ENCODE results near the gene PPFIBP2.

Gene PPFIBP2

DNA sequence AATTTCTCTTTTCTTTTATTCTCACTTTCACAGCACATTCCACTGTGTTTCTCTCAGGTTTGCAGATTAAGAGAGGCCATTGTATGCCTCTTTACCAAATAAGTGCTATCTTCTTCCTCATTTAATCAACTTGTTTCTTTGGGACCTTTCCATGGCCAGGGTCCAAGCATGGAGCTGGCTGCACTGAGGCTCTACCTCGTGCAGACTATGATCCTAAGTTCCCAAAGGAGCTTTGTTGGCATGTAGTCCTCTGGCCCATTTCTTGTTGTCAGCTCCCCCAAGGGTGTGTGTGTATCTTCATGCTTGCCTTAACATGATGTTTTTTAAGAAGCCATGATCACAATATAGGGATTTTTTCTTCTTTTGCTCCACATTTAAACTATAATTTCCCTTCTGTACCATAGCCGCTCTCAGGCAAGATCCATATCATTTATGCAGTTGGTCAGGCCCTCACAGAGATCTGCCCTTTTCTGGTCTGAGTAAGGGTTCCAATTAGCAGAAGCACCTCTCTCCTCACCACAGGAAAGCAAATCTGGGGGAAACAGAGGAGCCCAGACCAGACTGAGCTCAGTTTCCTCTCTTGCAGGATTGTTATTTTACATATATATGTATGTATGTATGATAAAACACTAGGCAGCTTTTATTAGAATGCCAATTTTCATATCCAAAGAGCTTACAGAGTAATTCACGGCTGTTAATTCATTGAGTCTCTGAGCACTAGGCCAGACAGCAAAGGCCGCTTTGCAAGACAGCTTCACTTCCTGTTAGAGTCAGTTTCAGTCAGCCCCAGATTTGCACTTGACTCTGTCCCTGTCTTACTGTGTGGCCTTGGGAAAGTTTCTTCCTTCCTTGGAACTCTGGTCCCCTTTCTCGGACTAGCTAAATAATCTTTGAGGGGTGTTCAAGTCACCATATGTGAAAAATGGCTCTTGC lies 125.2 kb downstream of the PPFIBP2 start:
- TF ChIP-seq, protein P1, sequence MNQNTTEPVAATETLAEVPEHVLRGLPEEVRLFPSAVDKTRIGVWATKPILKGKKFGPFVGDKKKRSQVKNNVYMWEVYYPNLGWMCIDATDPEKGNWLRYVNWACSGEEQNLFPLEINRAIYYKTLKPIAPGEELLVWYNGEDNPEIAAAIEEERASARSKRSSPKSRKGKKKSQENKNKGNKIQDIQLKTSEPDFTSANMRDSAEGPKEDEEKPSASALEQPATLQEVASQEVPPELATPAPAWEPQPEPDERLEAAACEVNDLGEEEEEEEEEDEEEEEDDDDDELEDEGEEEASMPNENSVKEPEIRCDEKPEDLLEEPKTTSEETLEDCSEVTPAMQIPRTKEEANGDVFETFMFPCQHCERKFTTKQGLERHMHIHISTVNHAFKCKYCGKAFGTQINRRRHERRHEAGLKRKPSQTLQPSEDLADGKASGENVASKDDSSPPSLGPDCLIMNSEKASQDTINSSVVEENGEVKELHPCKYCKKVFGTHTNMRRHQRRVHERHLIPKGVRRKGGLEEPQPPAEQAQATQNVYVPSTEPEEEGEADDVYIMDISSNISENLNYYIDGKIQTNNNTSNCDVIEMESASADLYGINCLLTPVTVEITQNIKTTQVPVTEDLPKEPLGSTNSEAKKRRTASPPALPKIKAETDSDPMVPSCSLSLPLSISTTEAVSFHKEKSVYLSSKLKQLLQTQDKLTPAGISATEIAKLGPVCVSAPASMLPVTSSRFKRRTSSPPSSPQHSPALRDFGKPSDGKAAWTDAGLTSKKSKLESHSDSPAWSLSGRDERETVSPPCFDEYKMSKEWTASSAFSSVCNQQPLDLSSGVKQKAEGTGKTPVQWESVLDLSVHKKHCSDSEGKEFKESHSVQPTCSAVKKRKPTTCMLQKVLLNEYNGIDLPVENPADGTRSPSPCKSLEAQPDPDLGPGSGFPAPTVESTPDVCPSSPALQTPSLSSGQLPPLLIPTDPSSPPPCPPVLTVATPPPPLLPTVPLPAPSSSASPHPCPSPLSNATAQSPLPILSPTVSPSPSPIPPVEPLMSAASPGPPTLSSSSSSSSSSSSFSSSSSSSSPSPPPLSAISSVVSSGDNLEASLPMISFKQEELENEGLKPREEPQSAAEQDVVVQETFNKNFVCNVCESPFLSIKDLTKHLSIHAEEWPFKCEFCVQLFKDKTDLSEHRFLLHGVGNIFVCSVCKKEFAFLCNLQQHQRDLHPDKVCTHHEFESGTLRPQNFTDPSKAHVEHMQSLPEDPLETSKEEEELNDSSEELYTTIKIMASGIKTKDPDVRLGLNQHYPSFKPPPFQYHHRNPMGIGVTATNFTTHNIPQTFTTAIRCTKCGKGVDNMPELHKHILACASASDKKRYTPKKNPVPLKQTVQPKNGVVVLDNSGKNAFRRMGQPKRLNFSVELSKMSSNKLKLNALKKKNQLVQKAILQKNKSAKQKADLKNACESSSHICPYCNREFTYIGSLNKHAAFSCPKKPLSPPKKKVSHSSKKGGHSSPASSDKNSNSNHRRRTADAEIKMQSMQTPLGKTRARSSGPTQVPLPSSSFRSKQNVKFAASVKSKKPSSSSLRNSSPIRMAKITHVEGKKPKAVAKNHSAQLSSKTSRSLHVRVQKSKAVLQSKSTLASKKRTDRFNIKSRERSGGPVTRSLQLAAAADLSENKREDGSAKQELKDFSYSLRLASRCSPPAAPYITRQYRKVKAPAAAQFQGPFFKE (tag by site-specific recombination; IDR thresholded peaks at IDR 0.05; ENCODE audit: borderline replicate concordance): no peak
- TF ChIP-seq ZNF529 (tag by site-specific recombination; IDR thresholded peaks at IDR 0.05; ENCODE audit: insufficient replicate concordance): no peak
- no peak for TF ChIP-seq ZNF16 (tag by site-specific recombination; IDR thresholded peaks at IDR 0.05; ENCODE audit: low read depth)
- TF ChIP-seq, protein P2, sequence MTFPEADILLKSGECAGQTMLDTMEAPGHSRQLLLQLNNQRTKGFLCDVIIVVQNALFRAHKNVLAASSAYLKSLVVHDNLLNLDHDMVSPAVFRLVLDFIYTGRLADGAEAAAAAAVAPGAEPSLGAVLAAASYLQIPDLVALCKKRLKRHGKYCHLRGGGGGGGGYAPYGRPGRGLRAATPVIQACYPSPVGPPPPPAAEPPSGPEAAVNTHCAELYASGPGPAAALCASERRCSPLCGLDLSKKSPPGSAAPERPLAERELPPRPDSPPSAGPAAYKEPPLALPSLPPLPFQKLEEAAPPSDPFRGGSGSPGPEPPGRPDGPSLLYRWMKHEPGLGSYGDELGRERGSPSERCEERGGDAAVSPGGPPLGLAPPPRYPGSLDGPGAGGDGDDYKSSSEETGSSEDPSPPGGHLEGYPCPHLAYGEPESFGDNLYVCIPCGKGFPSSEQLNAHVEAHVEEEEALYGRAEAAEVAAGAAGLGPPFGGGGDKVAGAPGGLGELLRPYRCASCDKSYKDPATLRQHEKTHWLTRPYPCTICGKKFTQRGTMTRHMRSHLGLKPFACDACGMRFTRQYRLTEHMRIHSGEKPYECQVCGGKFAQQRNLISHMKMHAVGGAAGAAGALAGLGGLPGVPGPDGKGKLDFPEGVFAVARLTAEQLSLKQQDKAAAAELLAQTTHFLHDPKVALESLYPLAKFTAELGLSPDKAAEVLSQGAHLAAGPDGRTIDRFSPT (tag by site-specific recombination; IDR thresholded peaks at IDR 0.05): no peak
- TF ChIP-seq ZNF133 (tag by site-specific recombination; IDR thresholded peaks at IDR 0.05): no peak
- TF ChIP-seq ZNF571 (tag by site-specific recombination; IDR thresholded peaks at IDR 0.05): no peak
- TF ChIP-seq, protein P3, sequence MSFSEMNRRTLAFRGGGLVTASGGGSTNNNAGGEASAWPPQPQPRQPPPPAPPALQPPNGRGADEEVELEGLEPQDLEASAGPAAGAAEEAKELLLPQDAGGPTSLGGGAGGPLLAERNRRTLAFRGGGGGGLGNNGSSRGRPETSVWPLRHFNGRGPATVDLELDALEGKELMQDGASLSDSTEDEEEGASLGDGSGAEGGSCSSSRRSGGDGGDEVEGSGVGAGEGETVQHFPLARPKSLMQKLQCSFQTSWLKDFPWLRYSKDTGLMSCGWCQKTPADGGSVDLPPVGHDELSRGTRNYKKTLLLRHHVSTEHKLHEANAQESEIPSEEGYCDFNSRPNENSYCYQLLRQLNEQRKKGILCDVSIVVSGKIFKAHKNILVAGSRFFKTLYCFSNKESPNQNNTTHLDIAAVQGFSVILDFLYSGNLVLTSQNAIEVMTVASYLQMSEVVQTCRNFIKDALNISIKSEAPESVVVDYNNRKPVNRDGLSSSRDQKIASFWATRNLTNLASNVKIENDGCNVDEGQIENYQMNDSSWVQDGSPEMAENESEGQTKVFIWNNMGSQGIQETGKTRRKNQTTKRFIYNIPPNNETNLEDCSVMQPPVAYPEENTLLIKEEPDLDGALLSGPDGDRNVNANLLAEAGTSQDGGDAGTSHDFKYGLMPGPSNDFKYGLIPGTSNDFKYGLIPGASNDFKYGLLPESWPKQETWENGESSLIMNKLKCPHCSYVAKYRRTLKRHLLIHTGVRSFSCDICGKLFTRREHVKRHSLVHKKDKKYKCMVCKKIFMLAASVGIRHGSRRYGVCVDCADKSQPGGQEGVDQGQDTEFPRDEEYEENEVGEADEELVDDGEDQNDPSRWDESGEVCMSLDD (tag by site-specific recombination; IDR thresholded peaks at IDR 0.05): no peak
- no peak for TF ChIP-seq KLF9 (tag by site-specific recombination; IDR thresholded peaks at IDR 0.05; ENCODE audit: low read depth)
- TF ChIP-seq ZNF561 (tag by site-specific recombination; IDR thresholded peaks at IDR 0.05; ENCODE audit: borderline replicate concordance): no peak
- TF ChIP-seq ZSCAN16 (tag by site-specific recombination; IDR thresholded peaks at IDR 0.05): no peak
- Histone ChIP-seq H3K9me3 (ENCODE audit: control insufficient read depth, insufficient read depth, low read depth, low read length) (no peaks in the 10 kb centered on the region), H3K4me3 (ENCODE audit: low read depth, low read length) (no peak overlapping the region), H3K36me3 (ENCODE audit: control insufficient read depth in 2 of 2, insufficient read depth in 1 of 2, low read length in 2 of 2) (peaks cover 0 to 52% of the 10 kb centered on the region in 2 experiments; a peak in 1 of 3 replicates), H3K4me1 (ENCODE audit: control insufficient read depth, insufficient read depth, low read length) (no peaks in the 10 kb centered on the region), H3K27ac (ENCODE audit: extremely low read depth, low read depth, low read length) (no peak overlapping the region)
- POLR2A ChIA-PET: no interaction called here
- CTCF ChIA-PET: interaction anchor here (0.9 to 1.8 kb wide), 3 partner anchors 11 to 67 kb away, joined by 4 to 6 read pairs (median 4); no protein-coding TSS in a partner anchor

DNA sequence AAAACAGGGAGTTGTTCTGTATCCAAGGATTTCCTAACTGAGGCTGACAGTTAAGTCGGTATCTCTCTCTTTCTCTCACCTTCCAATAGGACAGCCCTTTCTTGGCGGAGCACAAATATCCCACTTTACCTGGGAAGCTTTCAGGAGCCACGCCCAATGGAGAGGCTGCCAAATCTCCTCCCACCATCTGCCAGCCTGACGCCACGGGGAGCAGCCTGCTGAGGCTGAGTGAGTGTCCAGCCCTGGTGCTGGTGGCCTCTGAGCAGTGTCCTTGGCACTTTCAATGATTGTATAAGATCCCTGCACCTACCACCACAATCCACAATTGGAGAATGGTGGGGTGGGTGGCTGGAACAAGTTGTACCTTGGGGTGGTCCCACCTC lies 125.8 kb downstream of the PPFIBP2 start:
- POLR2A ChIA-PET: no interaction called here
- Histone ChIP-seq H3K9me3 (ENCODE audit: control insufficient read depth, insufficient read depth, low read depth, low read length) (no peaks in the 10 kb centered on the region), H3K27ac (ENCODE audit: extremely low read depth, low read depth, low read length) (no peak overlapping the region), H3K4me3 (ENCODE audit: low read depth, low read length) (no peak overlapping the region), H3K36me3 (ENCODE audit: control insufficient read depth in 2 of 2, insufficient read depth in 1 of 2, low read length in 2 of 2) (peaks cover 0 to 46% of the 10 kb centered on the region in 2 experiments; a peak in 1 of 3 replicates), H3K4me1 (ENCODE audit: control insufficient read depth, insufficient read depth, low read length) (no peaks in the 10 kb centered on the region)
- CTCF ChIA-PET: interaction anchor here (0.5 to 1.8 kb wide), 3 partner anchors 10 to 68 kb away, joined by 3 to 6 read pairs (median 4); no protein-coding TSS in a partner anchor
- TF ChIP-seq, protein P4, sequence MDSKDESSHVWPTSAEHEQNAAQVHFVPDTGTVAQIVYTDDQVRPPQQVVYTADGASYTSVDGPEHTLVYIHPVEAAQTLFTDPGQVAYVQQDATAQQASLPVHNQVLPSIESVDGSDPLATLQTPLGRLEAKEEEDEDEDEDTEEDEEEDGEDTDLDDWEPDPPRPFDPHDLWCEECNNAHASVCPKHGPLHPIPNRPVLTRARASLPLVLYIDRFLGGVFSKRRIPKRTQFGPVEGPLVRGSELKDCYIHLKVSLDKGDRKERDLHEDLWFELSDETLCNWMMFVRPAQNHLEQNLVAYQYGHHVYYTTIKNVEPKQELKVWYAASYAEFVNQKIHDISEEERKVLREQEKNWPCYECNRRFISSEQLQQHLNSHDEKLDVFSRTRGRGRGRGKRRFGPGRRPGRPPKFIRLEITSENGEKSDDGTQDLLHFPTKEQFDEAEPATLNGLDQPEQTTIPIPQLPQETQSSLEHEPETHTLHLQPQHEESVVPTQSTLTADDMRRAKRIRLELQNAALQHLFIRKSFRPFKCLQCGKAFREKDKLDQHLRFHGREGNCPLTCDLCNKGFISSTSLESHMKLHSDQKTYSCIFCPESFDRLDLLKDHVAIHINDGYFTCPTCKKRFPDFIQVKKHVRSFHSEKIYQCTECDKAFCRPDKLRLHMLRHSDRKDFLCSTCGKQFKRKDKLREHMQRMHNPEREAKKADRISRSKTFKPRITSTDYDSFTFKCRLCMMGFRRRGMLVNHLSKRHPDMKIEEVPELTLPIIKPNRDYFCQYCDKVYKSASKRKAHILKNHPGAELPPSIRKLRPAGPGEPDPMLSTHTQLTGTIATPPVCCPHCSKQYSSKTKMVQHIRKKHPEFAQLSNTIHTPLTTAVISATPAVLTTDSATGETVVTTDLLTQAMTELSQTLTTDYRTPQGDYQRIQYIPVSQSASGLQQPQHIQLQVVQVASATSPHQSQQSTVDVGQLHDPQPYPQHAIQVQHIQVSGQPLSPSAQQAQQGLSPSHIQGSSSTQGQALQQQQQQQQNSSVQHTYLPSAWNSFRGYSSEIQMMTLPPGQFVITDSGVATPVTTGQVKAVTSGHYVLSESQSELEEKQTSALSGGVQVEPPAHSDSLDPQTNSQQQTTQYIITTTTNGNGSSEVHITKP (tag by site-specific recombination; IDR thresholded peaks at IDR 0.05): 0 out of 2 replicates have a peak, but pooled peaks have one; percentile 24
- TF ChIP-seq, protein P5, sequence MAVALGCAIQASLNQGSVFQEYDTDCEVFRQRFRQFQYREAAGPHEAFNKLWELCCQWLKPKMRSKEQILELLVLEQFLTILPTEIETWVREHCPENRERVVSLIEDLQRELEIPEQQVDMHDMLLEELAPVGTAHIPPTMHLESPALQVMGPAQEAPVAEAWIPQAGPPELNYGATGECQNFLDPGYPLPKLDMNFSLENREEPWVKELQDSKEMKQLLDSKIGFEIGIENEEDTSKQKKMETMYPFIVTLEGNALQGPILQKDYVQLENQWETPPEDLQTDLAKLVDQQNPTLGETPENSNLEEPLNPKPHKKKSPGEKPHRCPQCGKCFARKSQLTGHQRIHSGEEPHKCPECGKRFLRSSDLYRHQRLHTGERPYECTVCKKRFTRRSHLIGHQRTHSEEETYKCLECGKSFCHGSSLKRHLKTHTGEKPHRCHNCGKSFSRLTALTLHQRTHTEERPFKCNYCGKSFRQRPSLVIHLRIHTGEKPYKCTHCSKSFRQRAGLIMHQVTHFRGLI (tag by site-specific recombination; IDR thresholded peaks at IDR 0.05): no peak

Measured in HEK293 (cell line).